DMS153 treated with DMSO at 0.1 percent for 48 hours (cell line): Measurements from ENCODE around the gene ZBTB17.

Experiments used
- DNase-seq: peaks from one replicate; lab custom pipeline; 2025; ENCODE audit not compliant: unreplicated experiment; lab: John Stamatoyannopoulos, UW

The ZBTB17 gene

GRCh38 chr1:15961492-15961891 lies 14.4 kb downstream of the ZBTB17 start:
- no peak for DNase-seq

DNA sequence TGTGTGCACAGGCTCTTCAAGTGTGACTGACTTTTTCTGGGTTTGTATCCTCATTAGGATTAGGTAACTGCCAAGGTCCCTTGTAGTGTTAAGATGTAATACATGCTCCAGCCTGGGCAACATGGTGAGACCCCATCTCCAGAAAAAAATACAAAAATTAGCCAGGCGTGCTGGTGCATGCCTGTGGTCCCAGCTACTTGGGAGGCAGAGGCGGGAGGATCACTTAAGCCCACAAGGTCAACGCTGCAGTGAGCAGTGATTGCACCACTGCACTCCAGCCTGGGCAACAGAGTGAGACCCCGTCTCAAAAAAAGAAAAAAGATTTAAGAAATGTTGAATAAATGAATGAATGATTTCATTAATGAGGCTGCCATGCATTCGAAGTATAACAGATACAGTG lies 15.1 kb downstream of the ZBTB17 start:
- no peak for DNase-seq

GRCh38 chr1:15959827-15960446 lies 16.0 kb downstream of the ZBTB17 start:
- DNase-seq, result no peak

GRCh38 chr1:15959424-15959823 lies 16.5 kb downstream of the ZBTB17 start:
- no peak for DNase-seq

DNA sequence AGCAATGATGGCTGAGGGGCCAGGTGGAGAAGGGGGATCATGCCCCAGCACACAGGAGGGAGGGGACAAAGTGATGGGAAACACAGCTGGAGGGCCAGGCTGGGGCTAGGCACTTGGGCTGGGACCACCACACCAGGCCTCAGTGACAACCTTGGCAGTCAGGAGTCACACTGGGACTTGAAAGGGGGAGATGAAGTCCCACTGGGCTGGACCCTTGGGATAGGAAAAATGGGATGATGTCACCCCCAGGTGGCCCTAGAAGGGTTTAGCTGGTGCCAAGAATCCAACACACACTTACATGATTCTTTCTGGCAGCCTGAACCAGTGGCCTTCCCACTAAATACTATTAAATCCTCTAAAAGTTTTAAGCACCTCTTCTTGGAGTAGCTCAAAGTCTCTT lies 17.1 kb downstream of the ZBTB17 start:
- DNase-seq, result no peak

GRCh38 chr1:15958111-15958510 lies 17.8 kb downstream of the ZBTB17 start:
- DNase-seq, result no peak

DNA sequence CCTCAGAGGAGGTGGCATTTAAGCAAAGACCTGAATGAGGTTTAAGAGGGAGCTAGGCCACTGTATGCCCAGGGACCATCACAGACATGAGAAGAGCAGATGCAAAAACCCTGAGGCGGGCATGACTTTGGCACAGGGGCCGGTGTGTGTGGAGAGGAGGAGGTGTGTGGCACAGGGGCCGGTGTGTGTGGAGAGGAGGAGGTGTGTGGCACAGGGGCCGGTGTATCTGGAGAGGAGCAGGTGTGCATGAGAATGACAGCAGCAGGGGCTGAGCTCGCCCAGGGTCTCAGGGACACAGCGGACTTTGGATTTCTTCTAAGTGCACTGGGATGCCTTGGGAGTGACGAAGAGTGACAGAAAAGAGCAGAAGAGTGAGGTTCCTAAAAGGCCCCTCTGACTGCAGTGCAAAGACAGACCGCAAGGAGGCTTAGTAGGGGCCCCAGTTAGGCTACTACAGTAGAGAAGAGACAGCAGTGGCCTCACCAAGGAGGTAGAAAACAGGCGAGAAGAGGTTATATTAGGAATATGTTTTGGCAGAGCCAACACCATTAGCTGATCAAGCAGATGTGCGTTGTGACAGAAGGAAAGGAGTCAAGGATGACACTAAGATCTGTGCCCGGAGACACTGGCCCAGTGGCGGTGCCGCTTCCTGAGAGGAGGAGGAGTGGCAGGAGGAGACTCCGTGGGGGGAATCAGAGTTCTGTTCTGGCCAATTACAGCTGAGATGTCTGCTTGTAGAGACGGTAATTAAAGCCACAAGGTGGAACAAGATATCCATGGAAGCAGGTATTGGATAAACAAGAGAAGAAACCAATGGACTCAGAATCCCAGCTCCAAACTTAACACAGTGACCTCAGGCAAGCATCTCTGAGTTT lies 18.4 kb downstream of the ZBTB17 start:
- no peak for DNase-seq

DNA sequence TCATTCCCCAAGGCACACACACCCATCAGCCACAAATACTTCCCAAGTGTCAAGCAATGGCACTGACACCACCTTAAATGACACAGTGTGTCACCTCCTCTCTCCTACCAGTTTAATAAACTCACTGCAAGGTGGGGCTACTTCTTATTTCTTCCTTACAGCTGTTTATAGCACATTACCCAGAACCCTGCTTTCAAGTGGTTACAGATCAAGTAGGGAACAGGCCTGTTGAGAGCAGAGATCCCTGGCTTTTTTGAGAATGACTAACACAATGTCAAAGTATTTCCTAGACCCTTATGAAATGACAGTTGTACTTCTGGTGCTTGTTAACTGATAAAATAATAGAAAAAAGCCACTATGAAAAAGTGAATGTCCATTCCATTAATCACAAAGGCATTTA lies 19.8 kb downstream of the ZBTB17 start:
- DNase-seq, result no peak

DNA sequence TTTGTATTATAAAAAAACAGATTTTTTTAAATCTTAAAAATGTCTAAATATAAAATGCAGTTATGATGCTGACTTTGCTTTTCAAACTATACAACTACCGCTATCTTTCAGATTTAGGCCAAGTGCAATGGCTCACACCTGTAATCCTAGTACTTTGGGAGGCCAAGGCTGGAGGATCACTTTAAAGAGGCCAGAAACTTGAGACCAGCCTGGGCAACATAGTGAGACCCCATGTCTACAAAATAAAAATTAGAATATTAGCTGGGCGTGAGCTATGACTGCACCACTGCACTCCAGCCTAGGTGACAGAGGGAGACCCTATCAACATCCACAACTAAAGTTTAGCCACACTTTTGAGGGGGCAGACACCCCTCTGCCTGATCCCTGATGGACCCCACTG lies 20.3 kb downstream of the ZBTB17 start:
- DNase-seq, result no peak

DNA sequence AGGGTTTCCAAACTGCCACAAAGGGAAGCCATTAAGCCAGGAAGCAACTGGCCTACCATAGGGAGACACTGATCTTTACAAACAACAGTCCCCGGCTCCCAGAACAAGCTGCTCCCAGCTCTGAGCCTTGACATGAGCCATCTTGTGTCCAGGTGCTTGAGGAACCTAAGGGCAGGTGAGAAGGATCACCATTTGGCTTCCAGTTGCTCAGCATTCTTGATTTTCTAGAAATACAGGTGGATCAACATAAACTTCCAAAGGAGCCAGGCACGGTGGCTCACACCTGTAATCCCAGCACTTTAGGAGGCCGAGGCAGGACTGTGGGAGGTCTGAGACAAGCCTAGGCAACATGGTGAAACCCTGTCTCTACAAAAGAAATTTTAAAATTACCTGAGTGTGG lies 21.6 kb downstream of the ZBTB17 start:
- DNase-seq, result no peak

- DNase-seq, result peak; percentile 92
Observed at GRCh38 chr1:15953791-15954241, 22.1 kb downstream of the ZBTB17 start.

- no peak for DNase-seq
Observed at GRCh38 chr1:15953294-15953771, 22.6 kb downstream of the ZBTB17 start.

DNA sequence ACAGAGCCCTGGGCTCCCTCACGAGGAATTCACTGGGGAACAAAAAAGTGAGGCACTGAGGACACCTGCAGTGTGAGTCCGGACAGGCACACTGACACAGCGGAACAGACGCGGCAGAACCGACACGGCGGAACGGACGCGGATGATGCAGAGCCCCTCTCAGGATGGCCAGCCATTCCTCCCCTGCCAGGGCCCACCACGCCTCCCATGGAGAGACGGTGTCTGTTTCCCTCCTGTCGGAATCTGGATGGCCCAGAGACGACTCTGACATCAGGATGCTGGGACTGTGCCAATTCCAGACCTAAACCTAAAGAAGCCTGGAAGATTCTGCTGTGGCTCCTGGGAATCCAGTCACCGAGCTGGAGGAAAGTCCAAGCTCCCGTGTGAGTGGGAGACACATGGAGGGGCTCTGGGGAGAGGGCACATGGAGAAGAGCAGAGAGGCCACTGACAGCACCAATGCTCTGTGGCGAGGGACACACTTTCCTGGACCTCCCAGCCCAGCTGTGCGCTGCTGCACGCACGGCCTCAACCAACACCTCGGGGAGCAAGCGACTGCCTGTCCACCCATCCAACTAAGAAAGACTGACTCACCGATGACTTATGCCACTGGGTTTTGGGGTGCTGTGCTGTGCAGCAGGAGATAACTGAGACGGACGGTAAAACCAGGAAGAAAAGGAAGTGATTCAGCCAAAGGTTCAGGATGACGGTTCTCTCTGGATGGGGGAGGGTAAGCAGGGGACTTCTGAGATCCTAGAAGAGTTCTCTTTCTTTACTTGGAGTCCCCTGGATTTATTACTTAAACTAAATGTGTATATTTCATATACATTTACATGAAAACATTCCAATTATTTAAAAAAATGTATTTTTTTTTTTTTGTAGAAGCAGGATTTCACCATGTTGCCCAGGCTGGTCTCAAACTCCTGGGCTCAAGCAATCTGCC lies 23.3 kb downstream of the ZBTB17 start:
- no peak for DNase-seq

DNA sequence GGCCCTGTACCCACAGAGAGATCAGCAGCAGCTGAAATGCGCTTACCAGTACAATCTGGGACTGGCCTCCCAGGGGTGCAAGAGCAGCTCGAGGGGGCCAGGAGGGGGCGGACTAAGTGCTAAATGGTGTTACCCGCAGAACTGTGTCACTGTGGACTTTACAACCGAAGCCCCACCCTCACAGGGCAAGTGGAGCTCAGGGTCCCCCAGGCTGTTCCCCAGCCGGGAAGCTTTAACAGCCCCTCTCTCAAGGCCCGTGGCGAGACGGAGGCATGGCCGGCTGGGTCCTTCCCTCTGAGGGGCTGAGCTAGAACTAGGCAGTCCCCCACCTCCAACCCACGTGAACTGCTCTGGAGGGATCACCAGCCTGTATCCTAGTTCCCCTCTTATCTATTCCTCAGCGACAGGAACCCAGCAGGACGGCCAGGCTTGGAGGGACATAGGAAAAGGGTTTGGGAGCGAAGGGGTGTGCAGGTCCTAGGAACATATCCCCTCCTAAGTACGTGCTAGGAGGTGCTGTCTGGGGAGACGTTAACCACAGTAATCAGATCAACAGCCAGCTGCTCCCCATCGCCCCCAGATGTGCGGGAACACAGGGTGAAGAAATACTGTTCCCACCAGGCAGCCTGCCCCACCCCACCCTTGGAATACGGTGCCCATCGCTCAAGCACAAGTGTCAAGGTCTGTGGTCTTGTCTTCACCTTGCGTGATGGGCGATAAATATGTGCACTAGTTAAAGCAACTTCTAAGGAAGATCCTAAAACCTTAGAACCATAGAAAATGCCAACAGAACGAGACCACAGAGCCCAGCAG lies 24.4 kb downstream of the ZBTB17 start:
- DNase-seq, result no peak

- DNase-seq, result no peak
Observed at GRCh38 chr1:15950763-15951295, 25.1 kb downstream of the ZBTB17 start.

- DNase-seq, result no peak
Observed at GRCh38 chr1:15950302-15950701, 25.6 kb downstream of the ZBTB17 start.

GRCh38 chr1:15949453-15950245 lies 26.3 kb downstream of the ZBTB17 start:
- DNase-seq, result no peak

- no peak for DNase-seq
Observed at GRCh38 chr1:15948595-15949452, 27.1 kb downstream of the ZBTB17 start.
